DND-41 (cell line): ENCODE results near the gene GSS.

Experiments
- ATAC-seq: fragments of 200-7000 bp; cut with Tn5 transposase; 3 replicates; pipeline ENCODE4 v1.9.1; 2021; ENCODE audit warnings: low read depth; ENCODE audit not compliant: insufficient read depth
- DNase-seq: peaks from one replicate; pipeline ENCODE4 v3.0.0-alpha.2; 2020
- H2AFZ ChIP-seq: 2 replicates; pipeline ENCODE4 v1.6.0; 2012; ENCODE audit warnings: low read depth, low read length
- H3K27ac ChIP-seq: 2 replicates; pipeline ENCODE4 v1.5.1; 2012; ENCODE audit warnings: low read length, inconsistent platforms
- H3K27me3 ChIP-seq: fragments of 200-600 bp; sonication (generic); 2 replicates; pipeline ENCODE4 v1.6.0; 2012; ENCODE audit warnings: low read length, mild to moderate bottlenecking, inconsistent platforms; ENCODE audit not compliant: insufficient read depth, poor library complexity
- H3K36me3 ChIP-seq: 2 replicates; pipeline ENCODE4 v1.5.1; 2012; ENCODE audit warnings: low read length, inconsistent platforms; ENCODE audit not compliant: insufficient read depth
- H3K4me1 ChIP-seq: 2 replicates; pipeline ENCODE4 v1.5.1; 2012; ENCODE audit warnings: mild to moderate bottlenecking, low read length; ENCODE audit not compliant: insufficient read depth
- H3K4me2 ChIP-seq: 2 replicates; pipeline ENCODE4 v1.6.0; 2012; ENCODE audit warnings: mild to moderate bottlenecking, moderate library complexity, low read length, inconsistent platforms; ENCODE audit not compliant: insufficient read depth
- H3K4me3 ChIP-seq, 2 experiments: fragments of 200-600 bp in 1 of 2; shearing (Covaris generic) in 1 of 2; 2 replicates each; pipeline ENCODE4 v1.5.1; 2012 to 2016; ENCODE audit warnings: inconsistent platforms in 2 of 2, low read length in 2 of 2, mild to moderate bottlenecking in 2 of 2, low read depth in 1 of 2, moderate library complexity in 1 of 2
- H3K79me2 ChIP-seq: 2 replicates; pipeline ENCODE4 v1.6.0; 2012; ENCODE audit warnings: low read length, inconsistent platforms; ENCODE audit not compliant: insufficient read depth
- H3K9ac ChIP-seq: 2 replicates; pipeline ENCODE4 v1.6.0; 2012; ENCODE audit warnings: low read depth, mild to moderate bottlenecking, inconsistent platforms, low read length, moderate library complexity
- H3K9me3 ChIP-seq: 2 replicates; pipeline ENCODE4 v1.5.1; 2012; ENCODE audit warnings: low read length, moderate library complexity, mild to moderate bottlenecking, inconsistent platforms; ENCODE audit not compliant: insufficient read depth, severe bottlenecking
- H4K20me1 ChIP-seq: 2 replicates; pipeline ENCODE4 v1.6.0; 2012; ENCODE audit warnings: low read length; ENCODE audit not compliant: insufficient read depth
- CTCF ChIP-seq: IDR thresholded peaks from 2 replicates; pipeline ENCODE4 v1.5.1; 2012; ENCODE audit warnings: borderline replicate concordance, low read length, moderate library complexity, mild to moderate bottlenecking; ENCODE audit not compliant: poor library complexity, severe bottlenecking; ENCODE audit errors: extremely low read depth
- EZH2 ChIP-seq: IDR thresholded peaks from 3 replicates; pipeline ENCODE4 v1.6.1; 2012; ENCODE audit warnings: borderline replicate concordance, low read depth, mild to moderate bottlenecking, moderate library complexity, low read length, inconsistent platforms; ENCODE audit not compliant: severe bottlenecking

The GSS gene

GRCh38 chr20:34990661-34991214, 35.1 kb upstream of the GSS start:
- TF ChIP-seq EZH2 (no peak), CTCF (no peak)
- Histone ChIP-seq H2AFZ (no peak overlapping the region), H3K4me2 (no peak overlapping the region), H3K36me3 (peaks cover 30% of the 10 kb centered on the region), H4K20me1 (peaks cover 7% of the 10 kb centered on the region; the same call in 1 of the 2 replicates), H3K27me3 (no peaks in the 10 kb centered on the region), H3K9ac (no peak overlapping the region), H3K9me3 (no peaks in the 10 kb centered on the region), H3K79me2 (no peaks in the 10 kb centered on the region), H3K4me3 (no peak overlapping the region), H3K4me1 (no peaks in the 10 kb centered on the region), H3K27ac (no peak overlapping the region)
- DNase-seq (no peak), ATAC-seq (no peak)

GRCh38 chr20:34990231-34990630, 34.6 kb upstream of the GSS start:
- DNase-seq (no peak), ATAC-seq (no peak; the same call in 2 of the 3 replicates)
- H4K20me1 ChIP-seq = 0 out of 2 replicates have a peak, but pooled peaks cover 7% of the 10 kb centered on the region
- H3K27ac ChIP-seq = no peak overlapping the region
- no peak for TF ChIP-seq EZH2
- TF ChIP-seq CTCF = no peak
- H3K4me1 ChIP-seq = no peaks in the 10 kb centered on the region
- H3K27me3 ChIP-seq = no peaks in the 10 kb centered on the region
- no peaks in the 10 kb centered on the region for H3K79me2 ChIP-seq
- H3K36me3 ChIP-seq = peaks cover 25% of the 10 kb centered on the region
- H3K4me3 ChIP-seq = no peak overlapping the region
- H3K4me2 ChIP-seq = no peak overlapping the region
- no peak overlapping the region for H2AFZ ChIP-seq
- H3K9me3 ChIP-seq = no peaks in the 10 kb centered on the region
- H3K9ac ChIP-seq = no peak overlapping the region

GRCh38 chr20:34989670-34990069, 34.1 kb upstream of the GSS start:
- Histone ChIP-seq H3K4me1 (no peaks in the 10 kb centered on the region), H2AFZ (no peak overlapping the region), H3K4me2 (no peak overlapping the region), H3K4me3 (no peak overlapping the region), H3K9me3 (no peaks in the 10 kb centered on the region), H3K36me3 (peaks cover 19% of the 10 kb centered on the region), H4K20me1 (0 out of 2 replicates have a peak, but pooled peaks cover 7% of the 10 kb centered on the region), H3K9ac (no peak overlapping the region), H3K27ac (no peak overlapping the region), H3K79me2 (no peaks in the 10 kb centered on the region), H3K27me3 (no peaks in the 10 kb centered on the region)
- TF ChIP-seq CTCF (no peak), EZH2 (no peak)
- DNase-seq (no peak), ATAC-seq (no peak)
